HFFc6 (cell line): ENCODE results near the gene KIF26B. TPM values are rescaled to one million over a fixed set of nuclear protein-coding genes. Genes with fewer than 3 reads are reported as not detected.

ENCODE experiments used
- DNase-seq: peaks from one replicate; pipeline ENCODE4 v3.0.0-alpha.2; 2018
- H3K27ac Mint-ChIP-seq: 2 replicates; pipeline ENCODE4 v1.8.0; 2020; ENCODE audit warnings: mild to moderate bottlenecking, mixed read lengths
- H3K27me3 Mint-ChIP-seq: 2 replicates; pipeline ENCODE4 v1.8.0; 2021; ENCODE audit warnings: mild to moderate bottlenecking, moderate library complexity, mixed read lengths; ENCODE audit not compliant: insufficient read depth
- H3K36me3 Mint-ChIP-seq: 2 replicates; pipeline ENCODE4 v1.8.0; 2021; ENCODE audit warnings: low read depth, mixed read lengths
- H3K4me1 Mint-ChIP-seq: 2 replicates; pipeline ENCODE4 v1.8.0; 2020; ENCODE audit warnings: low read depth, mixed read lengths
- H3K4me3 Mint-ChIP-seq: 2 replicates; pipeline ENCODE4 v1.8.0; 2020; ENCODE audit warnings: mild to moderate bottlenecking, moderate library complexity, mixed read lengths
- H3K9me3 Mint-ChIP-seq: 2 replicates; pipeline ENCODE4 v1.8.0; 2020; ENCODE audit warnings: mild to moderate bottlenecking, mixed read lengths
- total RNA-seq, 6 experiments: library from RNA; stranded (reverse); fragmentation: NEBNext Ultra II Directional; extraction: Animal tissue kit (Norgen Biotek cat#: 25700); gene quantifications; 2 replicates in 1 of 6; 3 replicates in 5 of 6; pipeline ENCODE4 v1.2.3, GENCODE V29; 2021
- TF ChIP-seq, protein P1 (sequence below): fragments of 200-600 bp; sonication (generic); IDR thresholded peaks from 2 replicates; pipeline ENCODE4 v1.5.0; 2021; ENCODE audit warnings: antibody characterized with exemption, mild to moderate bottlenecking

The KIF26B gene
- total RNA-seq, 6 experiments from 2014 or later = 4.6 to 7.5 (median 5.5) TPM

- no peaks in the 10 kb centered on the region; the same call in 1 of the 2 replicates for H3K27me3 Mint-ChIP-seq
- no peak overlapping the region for H3K4me3 Mint-ChIP-seq
- TF ChIP-seq, protein P1, sequence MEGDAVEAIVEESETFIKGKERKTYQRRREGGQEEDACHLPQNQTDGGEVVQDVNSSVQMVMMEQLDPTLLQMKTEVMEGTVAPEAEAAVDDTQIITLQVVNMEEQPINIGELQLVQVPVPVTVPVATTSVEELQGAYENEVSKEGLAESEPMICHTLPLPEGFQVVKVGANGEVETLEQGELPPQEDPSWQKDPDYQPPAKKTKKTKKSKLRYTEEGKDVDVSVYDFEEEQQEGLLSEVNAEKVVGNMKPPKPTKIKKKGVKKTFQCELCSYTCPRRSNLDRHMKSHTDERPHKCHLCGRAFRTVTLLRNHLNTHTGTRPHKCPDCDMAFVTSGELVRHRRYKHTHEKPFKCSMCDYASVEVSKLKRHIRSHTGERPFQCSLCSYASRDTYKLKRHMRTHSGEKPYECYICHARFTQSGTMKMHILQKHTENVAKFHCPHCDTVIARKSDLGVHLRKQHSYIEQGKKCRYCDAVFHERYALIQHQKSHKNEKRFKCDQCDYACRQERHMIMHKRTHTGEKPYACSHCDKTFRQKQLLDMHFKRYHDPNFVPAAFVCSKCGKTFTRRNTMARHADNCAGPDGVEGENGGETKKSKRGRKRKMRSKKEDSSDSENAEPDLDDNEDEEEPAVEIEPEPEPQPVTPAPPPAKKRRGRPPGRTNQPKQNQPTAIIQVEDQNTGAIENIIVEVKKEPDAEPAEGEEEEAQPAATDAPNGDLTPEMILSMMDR = no peak
- no peaks in the 10 kb centered on the region for H3K36me3 Mint-ChIP-seq
- H3K9me3 Mint-ChIP-seq = no peaks in the 10 kb centered on the region
- no peak overlapping the region for H3K27ac Mint-ChIP-seq
- peaks cover 14% of the 10 kb centered on the region; the same call in 1 of the 2 replicates for H3K4me1 Mint-ChIP-seq
- no peak for DNase-seq
Observed at GRCh38 chr1:245406426-245406825, 251.6 kb downstream of the KIF26B start.

- DNase-seq = no peak
- no peaks in the 10 kb centered on the region for H3K9me3 Mint-ChIP-seq
- no peaks in the 10 kb centered on the region for H3K27me3 Mint-ChIP-seq
- TF ChIP-seq, protein P1 = no peak
- no peaks in the 10 kb centered on the region for H3K36me3 Mint-ChIP-seq
- H3K4me3 Mint-ChIP-seq = no peak overlapping the region
- peaks cover 19% of the 10 kb centered on the region; the same call in 1 of the 2 replicates for H3K4me1 Mint-ChIP-seq
- H3K27ac Mint-ChIP-seq = no peak overlapping the region
Observed at GRCh38 chr1:245407983-245408382, 253.2 kb downstream of the KIF26B start.

DNA sequence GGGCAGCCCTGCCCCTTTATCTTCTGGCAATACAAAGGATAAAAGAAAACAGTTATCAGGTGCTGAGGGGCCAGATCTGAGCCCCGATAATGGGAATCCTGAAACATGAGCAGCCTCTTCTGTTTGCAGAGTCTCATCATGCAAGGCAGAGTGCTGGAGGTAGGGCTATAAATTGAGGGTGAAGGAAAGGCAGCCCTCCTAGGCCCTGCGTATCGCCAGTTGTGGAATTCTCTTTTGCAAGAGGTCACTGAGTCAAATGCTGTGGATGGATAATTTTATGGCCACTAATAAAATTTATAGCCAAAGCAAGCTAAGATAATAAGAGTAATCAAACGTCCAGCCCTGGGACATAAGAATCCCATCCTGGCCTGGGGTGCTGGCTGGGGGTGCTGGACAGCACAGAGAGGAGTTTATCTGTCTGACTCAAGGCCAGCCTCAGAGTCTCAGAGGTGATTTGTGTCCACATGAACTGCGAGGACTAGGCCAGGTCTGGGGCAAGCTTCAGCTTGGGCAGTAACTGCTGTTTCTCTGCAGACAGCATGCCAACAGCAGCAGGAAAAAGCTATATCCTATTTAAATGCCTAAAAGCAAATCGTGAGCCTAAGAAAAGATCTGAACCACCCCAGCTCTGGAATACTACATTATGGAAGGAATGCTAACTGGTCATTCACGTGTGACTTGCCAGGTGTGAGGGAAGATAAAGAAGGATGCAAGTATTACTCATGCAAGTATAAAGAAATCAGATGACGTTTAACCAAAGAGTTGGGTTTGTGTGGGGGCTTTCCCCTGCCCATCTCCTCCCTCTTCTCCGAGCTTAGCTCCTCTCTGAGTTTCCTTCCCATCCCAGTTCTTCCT, 254.8 kb downstream of the KIF26B start:
- H3K4me1 Mint-ChIP-seq = peaks cover 19% of the 10 kb centered on the region; the same call in 1 of the 2 replicates

GRCh38 chr1:245411245-245412036, 256.7 kb downstream of the KIF26B start:
- no peaks in the 10 kb centered on the region for H3K9me3 Mint-ChIP-seq
- no peak overlapping the region; the same call in 1 of the 2 replicates for H3K27ac Mint-ChIP-seq
- peaks cover 19% of the 10 kb centered on the region; the same call in 1 of the 2 replicates for H3K4me1 Mint-ChIP-seq
- peak; percentile 43 for DNase-seq
- no peaks in the 10 kb centered on the region for H3K36me3 Mint-ChIP-seq
- TF ChIP-seq, protein P1 = no peak
- H3K4me3 Mint-ChIP-seq = no peak overlapping the region
- H3K27me3 Mint-ChIP-seq = no peaks in the 10 kb centered on the region

More for the DNA sequence above, 254.8 kb downstream of the KIF26B start:
- no peaks in the 10 kb centered on the region for H3K27me3 Mint-ChIP-seq
- H3K9me3 Mint-ChIP-seq = no peaks in the 10 kb centered on the region
- TF ChIP-seq, protein P1 = no peak
- H3K36me3 Mint-ChIP-seq = no peaks in the 10 kb centered on the region
- DNase-seq = no peak
- H3K4me3 Mint-ChIP-seq = no peak overlapping the region
- no peak overlapping the region for H3K27ac Mint-ChIP-seq

GRCh38 chr1:245412306-245412705, 257.5 kb downstream of the KIF26B start:
- peaks cover 19% of the 10 kb centered on the region; the same call in 1 of the 2 replicates for H3K4me1 Mint-ChIP-seq
- DNase-seq = no peak

More at GRCh38 chr1:245412306-245412705, 257.5 kb downstream of the KIF26B start:
- Mint-ChIP-seq H3K27me3 (peaks cover 2% of the 10 kb centered on the region; the same call in 1 of the 2 replicates), H3K4me3 (no peak overlapping the region), H3K9me3 (no peaks in the 10 kb centered on the region), H3K27ac (no peak overlapping the region), H3K36me3 (no peaks in the 10 kb centered on the region)
- TF ChIP-seq, protein P1 = no peak
